NCI-H82 treated with DMSO at 0.1 percent for 48 hours (cell line): ENCODE results near the gene NUP210.
"Not testable (repeated sequence)": the region's sequence is repeated elsewhere in the genome, so short reads cannot be mapped to it uniquely, and the experiment has no call there.

Experiments
- DNase-seq: peaks from one replicate; lab custom pipeline; 2025; ENCODE audit not compliant: unreplicated experiment; lab: John Stamatoyannopoulos, UW

NUP210 gene

GRCh38 chr3:13407475-13407874 lies 12.6 kb downstream of the NUP210 start:
- no peak for DNase-seq

- no peak for DNase-seq
These were observed 13.9 kb downstream of the NUP210 start for GRCh38 chr3:13406190-13406589.

DNA sequence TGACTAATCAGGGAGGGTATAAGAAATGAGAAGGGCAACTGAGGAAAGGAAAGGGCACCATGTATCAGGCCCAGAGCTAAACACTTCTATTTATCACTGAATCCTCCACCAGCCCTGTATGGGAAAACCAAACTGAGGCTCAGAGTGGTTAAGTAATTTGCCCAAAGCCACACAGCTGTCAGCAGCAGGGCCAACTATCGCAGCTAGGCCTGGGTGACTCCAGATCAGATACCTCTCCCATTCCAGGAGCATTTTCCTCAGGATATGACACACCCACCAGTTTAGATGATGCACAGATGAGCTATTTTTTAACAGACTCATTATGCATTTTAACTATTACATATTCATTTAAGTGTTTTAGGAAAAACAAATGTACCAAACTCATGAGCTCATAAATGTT lies 14.5 kb downstream of the NUP210 start:
- no peak for DNase-seq

DNA sequence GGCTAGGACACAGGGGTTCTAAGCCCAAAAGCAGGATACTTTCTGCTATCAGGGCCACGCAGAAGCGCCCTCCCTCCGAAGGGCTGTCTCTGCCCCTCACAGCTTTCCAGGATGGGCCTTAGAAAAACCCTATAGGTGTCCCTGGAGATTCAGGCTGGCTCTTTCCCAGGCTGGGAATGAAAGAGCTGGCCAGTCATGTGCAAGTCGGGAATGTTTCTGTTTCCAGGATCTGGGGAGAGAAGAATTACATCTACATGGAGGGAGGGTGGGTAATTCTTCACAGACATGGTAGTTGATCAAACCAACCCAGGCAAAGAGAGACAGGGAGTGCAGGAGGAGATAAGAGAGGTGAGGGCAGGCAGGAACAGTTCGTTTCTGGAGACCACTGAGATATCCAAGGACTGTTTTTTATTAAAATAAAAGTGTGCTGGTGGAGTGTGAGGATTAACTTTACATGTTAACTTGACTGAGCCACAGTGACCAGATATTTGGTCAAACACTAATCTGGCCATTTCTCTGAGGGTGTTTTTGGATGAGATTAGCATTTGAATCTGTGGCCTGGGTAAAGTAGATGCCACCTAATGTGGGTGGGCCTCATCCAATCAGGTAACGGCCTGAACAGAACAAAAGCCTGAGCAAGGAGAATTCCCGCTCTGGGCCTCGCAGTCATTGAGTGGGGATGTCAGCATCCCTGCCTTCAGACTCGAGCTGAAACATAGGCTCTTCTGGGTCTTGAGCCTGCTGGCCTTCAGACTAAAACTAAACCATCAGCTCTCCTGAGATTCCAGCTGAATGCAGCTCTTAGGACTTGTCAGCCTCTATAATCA lies 15.3 kb downstream of the NUP210 start:
- DNase-seq, result no peak

DNA sequence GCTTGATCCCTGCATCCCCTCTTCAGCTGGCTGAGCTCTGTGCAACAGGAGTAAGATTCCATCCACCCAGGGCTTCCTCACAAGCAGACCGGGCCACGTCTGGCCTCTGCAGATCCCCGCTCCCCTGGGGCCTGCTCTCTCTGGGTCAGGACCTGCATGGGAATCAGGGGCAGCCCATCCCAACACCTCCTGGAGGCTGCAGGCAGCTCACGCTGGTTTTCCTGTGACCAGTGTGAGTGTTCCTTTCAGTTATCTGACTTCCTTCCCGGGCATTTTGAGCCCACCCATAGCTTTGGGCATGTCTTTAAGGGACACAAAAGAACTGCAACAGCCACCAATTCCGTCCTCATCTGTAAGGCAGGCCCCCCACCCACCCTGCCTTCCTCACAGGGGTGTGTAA lies 16.3 kb downstream of the NUP210 start:
- DNase-seq, result no peak

GRCh38 chr3:13403213-13403819 lies 16.8 kb downstream of the NUP210 start:
- no peak for DNase-seq

DNA sequence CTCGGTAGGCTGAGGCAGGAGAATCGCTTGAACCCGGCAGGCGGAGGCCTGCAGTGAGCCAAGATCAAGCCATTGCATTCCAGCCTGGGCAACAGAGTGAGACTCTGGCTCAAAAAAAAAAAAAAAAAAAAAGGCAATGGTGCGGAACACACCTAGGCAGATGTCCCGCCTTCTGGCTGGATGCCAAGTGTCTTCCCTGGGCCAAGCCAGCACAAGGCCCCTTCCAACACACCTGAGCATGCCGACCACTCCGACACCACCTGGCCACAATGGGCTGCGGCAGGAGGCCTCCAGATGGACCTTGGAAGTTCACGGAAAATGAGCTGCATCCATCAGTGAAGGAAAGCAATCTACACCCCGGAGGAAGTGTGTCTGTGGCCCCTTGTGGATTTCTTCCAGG lies 19.0 kb downstream of the NUP210 start:
- no peak for DNase-seq

DNA sequence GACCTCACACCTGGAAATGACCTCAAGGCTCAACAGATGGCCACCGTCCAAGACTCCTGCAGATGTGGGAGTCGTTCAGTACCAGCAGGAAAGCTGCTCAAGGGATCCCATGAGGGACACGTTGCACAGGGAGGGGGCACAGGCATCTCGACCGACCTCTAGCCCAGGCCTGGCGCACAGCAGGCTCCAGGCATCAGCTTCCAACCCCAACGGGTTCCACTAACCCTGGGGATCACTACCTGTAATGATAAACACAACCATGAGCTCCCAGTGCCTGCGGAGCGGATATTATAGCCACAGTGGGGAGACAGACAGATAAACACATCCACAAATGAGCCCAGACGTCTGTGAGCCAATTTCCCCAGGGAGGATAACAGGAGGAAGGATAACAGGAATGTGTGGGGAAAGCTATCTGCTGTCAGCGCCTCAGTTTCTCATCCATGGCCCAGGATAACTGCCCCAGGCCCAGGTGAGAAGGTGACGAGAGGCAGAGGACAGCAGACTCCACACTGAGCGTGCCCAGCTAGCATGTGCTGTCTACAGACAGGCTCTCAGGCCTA lies 19.9 kb downstream of the NUP210 start:
- no peak for DNase-seq

GRCh38 chr3:13399603-13400002 lies 20.5 kb downstream of the NUP210 start:
- DNase-seq, result no peak

GRCh38 chr3:13397316-13397715 lies 22.8 kb downstream of the NUP210 start:
- DNase-seq, result no peak

GRCh38 chr3:13394363-13394762 lies 25.8 kb downstream of the NUP210 start:
- DNase-seq, result no peak

GRCh38 chr3:13393427-13394360 lies 26.4 kb downstream of the NUP210 start:
- no peak for DNase-seq

GRCh38 chr3:13391308-13391707 lies 28.8 kb downstream of the NUP210 start:
- DNase-seq, result no peak

DNA sequence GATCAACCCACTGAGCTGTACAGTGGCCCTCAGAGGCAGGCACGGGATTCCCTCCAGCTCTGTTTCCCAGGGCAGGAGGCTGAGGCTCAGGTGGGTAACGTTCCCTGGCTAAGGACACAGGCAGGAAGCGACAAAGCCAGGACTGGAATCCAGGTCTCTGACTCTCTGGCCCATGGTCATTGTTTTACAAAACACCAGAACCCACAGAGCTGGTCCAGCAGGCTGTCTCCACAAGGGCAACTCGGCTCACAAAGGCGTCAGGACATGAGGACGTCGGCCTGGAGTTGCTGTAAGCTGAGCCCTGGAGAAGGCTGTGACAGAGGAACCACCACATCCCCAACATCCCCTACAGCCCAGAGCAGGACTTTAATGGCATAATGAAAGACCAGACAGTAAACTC lies 30.7 kb downstream of the NUP210 start:
- no peak for DNase-seq

DNA sequence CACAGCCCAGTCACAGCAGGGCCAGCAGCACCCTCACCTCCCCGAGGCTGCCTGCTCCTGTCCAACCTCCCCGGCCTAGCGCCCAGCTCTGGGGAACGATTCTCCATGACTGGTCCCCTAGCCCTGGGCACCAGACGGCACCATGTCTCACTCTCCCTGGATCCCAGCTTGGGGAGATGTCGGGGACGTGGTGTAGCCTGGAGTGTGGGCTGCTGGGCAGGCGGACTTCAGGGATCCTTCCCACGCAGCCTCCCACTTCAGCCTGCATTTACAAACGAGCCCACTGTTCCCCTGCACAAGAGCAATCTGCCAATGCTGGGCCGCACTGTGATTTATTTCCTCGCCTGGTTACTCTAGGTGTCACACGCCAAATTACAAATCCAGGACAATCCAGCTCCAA lies 31.3 kb downstream of the NUP210 start:
- no peak for DNase-seq

- no peak for DNase-seq
These were observed 34.7 kb downstream of the NUP210 start for GRCh38 chr3:13385373-13385965.

GRCh38 chr3:13380971-13381370 lies 39.2 kb downstream of the NUP210 start:
- no peak for DNase-seq

- DNase-seq, result no peak
These were observed 40.8 kb downstream of the NUP210 start for GRCh38 chr3:13379201-13379830.

- no peak for DNase-seq
These were observed 42.0 kb downstream of the NUP210 start for GRCh38 chr3:13378155-13378554.

GRCh38 chr3:13377741-13378140 lies 42.4 kb downstream of the NUP210 start:
- not testable (repeated sequence) for DNase-seq
